B cell (primary cell): ENCODE results near the gene GNPAT.

Experiments used
- CTCF ChIP-seq: fragments of 200-600 bp; IDR thresholded peaks from one replicate; pipeline ENCODE4 v1.8.0; 2022; ENCODE audit warnings: antibody characterized with exemption, mild to moderate bottlenecking
- EZH2 ChIP-seq: IDR thresholded peaks from 2 replicates; pipeline ENCODE4 v1.6.1; 2012; ENCODE audit warnings: borderline replicate concordance, low read depth, mild to moderate bottlenecking, moderate library complexity, low read length; ENCODE audit not compliant: insufficient read depth, poor library complexity, severe bottlenecking

DNA sequence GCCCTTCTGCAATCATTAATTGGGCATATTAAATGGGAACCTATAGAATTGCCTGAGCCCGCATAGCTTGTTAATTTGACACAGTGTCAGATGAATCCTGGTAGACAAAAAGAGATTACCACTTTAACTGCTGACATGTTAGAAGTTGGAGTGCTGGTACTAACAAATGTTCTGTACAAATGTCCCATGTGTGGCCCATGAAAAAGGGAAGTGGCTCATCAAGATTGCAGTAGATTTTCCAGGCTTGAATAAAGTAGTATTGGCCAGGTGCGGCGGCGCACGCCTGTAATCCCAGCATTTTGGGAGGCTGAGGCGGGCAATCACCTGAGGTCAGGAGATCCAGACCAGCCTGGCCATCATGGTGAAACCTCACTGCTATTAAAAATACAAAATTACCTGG lies 45.6 kb downstream of the GNPAT start:
- TF ChIP-seq CTCF (no peak), EZH2 (no peak)
